Measurements from ENCODE around the gene RXYLT1.
A peak's percentile ranks its signal among the peaks of the same experiment; 100 is the strongest.
"Not testable (repeated sequence)": the region's sequence is repeated elsewhere in the genome, so short reads cannot be mapped to it uniquely, and the experiment has no call there.

Gene RXYLT1, protein sequence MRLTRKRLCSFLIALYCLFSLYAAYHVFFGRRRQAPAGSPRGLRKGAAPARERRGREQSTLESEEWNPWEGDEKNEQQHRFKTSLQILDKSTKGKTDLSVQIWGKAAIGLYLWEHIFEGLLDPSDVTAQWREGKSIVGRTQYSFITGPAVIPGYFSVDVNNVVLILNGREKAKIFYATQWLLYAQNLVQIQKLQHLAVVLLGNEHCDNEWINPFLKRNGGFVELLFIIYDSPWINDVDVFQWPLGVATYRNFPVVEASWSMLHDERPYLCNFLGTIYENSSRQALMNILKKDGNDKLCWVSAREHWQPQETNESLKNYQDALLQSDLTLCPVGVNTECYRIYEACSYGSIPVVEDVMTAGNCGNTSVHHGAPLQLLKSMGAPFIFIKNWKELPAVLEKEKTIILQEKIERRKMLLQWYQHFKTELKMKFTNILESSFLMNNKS

DNA sequence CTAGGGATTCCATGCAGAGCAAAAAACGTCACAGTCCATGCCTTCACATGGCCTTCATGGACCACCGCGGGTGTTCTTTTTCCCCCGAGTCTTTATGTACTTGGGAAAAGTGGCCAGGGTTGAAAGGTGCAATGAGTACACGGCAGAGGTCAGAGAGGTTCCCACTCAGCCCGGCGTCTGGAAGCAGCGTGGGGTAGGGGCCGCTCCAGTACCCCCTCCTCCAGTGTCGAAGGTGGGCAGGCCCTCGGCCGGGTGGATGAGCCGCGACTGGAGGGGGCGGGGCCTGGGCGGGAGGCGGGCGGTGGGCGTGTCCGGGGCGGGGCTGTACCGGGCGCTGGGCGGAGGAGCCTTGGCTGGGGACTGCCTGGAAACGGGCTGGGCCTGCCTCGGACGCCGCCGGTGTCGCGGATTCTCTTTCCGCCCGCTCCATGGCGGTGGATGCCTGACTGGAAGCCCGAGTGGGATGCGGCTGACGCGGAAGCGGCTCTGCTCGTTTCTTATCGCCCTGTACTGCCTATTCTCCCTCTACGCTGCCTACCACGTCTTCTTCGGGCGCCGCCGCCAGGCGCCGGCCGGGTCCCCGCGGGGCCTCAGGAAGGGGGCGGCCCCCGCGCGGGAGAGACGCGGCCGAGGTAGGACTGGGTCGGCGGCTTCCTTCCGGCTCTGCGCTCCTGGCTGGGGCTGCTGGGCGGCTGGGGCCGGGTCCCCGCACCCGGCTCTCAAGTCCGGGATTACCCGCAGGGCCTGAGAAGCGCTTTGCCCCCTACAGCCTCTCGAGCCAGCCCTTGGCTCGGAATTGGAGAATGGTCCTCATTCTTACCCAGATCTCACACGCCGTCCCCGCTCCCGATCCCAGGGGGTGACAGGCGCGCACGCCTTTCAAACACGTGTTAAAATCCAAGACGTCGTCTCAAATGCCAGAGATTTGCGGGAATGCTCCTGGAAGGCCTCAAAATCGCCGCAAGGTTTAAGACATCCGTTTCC, at the start of gene RXYLT1:
Gene RXYLT1 (plus strand): TSS at position 412 of the 984 bp plus-strand sequence. CDS start 52 bp downstream, at position 464.
- peak; percentile 77 for DNase-seq

DNA sequence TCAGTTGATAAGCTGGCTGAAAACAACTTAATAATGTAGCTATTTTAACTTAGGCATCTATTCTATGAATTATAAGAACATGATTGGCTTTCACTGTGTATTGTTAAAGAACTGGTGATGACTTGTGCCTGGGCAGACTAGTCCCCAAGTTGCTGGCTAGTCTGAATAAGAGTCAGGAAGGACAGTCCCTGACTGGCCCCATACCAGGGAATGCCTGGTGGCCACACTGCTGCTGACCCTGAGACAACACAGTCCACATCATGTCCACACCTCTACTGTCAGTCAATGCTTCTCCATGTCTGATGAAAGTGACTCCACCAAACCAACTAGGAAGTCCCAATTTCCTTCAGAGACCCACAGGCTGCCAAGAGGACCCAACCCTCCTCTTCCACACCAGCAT, 46.9 kb upstream of the RXYLT1 start:
- not testable (repeated sequence) for DNase-seq

DNA sequence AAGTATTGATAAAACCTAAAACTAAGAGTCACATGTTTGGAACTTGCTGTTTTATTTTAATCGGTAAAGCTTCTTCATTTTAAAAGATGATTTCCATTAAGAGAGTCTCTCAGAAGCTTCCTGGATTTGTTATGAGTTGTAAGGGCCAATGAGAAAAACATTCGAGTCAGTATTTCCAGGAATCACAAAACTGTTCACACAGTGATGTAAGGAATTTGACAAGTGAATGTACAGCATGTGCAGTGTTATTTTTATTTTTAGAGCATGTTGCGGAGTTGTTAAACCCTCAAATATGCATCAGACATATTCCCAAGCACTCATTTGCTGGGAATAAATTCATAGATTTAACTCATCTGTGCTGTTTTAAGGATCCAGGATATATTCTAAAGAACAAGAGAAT, 46.1 kb upstream of the RXYLT1 start:
- DNase-seq, result not testable (repeated sequence)

DNA sequence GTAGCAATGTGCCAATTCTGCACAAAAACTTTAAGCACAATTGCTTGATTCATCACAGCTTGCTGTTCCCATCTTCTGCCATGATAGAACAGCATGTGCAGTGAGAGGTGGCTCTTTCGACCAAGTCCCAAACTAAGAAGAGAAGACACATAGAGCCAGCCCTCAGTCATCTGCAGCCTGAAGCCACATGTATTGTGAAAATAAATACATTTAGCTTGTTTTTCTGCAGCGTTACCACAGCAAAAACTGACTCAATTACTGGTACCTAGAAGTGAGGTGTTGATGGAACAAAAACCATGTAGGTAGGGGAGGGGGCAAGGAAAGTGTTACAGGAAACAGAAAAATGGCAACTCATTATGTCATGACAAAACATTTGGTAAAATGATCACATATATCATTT, 39.2 kb upstream of the RXYLT1 start:
- DNase-seq, result not testable (repeated sequence)

DNA sequence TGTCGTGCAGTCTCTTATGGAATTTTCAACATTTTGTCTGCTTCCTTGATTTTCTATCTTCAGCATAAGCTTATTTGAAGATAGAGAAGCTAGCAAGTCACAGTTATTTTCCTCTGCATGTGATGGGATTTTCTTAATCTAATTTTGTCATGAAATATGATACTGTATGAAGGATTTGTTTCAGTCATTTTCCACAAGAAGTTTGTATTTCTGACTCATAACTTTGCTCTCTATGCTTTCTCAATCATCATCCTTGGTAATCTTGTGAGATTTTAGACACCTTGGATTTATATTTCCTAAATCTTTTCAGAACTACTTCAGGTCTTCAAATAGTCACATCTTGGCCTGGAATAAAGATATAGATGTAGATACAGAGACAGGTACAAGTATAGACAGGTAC, 38.3 kb upstream of the RXYLT1 start:
- not testable (repeated sequence) for DNase-seq

DNA sequence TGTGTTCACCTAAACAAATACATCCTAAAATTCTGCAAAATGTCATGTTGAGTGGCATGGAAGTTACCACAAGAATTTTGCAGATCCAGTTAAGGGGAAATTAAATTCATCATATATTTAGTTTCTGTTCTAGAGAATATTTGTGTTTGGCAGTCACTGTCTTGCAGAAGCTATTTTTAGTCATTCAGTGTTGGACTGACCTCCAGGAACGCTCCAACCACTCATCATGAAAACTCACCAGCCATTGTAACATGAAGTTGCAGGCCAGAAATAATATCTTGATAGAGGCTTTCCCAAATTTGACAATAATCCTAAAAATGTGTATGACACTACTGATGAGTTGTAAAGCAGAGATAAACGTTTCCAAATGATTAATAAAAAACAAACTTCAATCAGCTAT, 35.6 kb upstream of the RXYLT1 start:
- not testable (repeated sequence) for DNase-seq

DNA sequence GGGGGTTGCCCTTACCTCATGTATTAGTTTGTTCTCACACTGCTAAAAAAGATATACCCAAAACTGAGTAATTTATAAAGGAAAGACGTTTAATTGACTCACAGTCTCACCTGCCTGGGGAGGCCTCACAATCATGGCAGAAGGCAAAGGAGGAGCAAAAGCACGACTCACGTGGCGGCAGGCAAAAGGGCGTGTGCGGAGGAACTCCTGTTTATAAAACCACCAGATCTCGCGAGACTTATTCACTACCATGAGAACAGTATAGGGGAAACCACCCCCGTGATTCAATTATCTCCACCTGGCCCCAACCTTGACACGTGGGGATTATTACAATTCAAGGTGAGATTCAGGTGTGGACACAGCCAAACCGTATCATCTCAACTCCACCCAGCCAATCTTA, 33.2 kb upstream of the RXYLT1 start:
- DNase-seq, result not testable (repeated sequence)

DNA sequence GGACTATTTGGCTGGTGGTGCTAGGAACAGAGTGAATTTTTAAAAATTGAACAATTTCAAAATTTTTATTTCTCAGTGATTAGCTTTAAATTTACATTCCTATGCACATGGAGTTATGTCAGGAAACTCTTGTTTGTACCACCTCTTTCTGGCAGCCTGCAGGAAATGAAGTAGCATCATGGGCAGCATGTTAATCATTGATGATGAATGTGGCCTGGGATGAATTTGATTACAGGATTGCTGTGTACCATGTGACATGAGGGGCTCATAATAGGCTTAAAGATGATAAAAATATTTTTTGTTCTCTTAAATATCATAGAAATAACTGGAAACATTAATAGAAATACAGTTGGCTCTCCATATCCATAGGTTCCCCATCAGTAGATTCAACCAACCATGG, 32.6 kb upstream of the RXYLT1 start:
- DNase-seq, result not testable (repeated sequence)

DNA sequence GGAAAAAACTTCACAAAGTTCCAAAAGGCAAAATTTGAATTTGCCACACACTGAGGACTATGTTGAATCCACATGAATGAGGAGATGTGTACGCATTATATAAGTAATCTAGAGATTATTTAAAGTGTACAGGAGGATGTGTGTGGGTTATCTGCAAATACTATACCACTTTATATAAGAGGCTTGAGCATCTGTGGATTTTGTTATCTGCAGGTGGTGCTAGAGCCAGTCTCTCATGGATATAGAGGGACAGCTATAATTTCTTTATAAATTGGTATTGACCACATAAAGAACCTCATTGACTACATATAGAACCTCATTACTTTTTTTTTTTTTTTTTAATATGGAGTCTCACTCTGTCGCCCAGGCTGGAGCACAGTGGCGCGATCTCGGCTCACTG, 32.2 kb upstream of the RXYLT1 start:
- no peak for DNase-seq

DNA sequence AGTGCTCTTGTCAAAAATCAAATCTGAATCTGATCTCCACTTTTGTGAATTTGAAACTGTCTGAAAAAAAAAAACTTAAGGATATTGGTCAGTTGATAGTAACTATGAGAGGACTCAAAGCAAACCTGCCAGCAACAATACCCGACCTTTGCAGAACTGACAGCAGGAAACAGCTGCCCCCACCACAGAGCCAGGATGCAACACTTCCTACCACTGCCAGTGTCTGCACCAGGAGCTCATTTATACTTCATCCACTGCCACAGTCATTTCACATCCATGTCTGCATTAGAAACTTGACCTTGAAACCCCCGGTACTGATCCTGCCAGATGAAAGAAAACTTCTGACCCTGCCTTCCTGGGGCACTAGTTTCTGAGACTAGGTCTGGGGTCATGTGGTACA, 27.4 kb upstream of the RXYLT1 start:
- DNase-seq, result peak; percentile 50

DNA sequence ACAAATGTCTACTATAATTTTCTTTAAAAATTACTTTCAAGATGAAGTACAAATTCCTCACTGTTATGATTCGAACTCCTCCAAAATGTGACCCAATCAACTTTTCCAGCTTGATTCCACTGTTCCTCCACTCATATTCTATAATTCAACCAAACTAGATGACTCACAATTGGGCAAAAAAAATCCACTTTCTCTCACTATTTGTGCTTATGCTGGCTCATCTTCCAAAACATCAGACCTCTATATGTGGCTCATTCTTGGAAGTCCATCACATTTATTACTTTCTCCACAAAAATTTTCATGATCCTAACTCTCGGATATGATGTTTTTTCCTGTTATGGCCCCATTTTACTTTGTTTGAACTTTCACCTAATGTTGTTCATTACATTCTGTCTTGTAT, 26.9 kb upstream of the RXYLT1 start:
- DNase-seq, result no peak

DNA sequence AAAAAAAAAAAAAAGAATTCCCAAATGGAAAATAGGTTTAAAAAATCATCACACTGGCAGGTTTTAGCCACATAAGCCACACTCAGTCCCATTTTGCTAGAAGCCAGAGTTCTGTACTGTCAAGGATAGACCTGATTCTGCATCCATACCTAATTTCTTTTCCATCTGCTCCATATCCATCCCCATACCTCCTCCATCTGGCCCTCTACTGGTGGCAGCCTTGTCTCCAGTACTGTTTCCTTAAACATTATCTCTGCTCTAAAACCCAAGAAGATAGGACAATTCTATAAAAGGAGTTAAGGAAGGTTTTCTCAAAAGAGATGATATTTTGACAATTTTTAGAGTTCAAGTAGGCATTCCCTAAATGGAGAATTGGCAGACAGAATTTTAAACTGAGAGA, 26.0 kb upstream of the RXYLT1 start:
- DNase-seq, result no peak

DNA sequence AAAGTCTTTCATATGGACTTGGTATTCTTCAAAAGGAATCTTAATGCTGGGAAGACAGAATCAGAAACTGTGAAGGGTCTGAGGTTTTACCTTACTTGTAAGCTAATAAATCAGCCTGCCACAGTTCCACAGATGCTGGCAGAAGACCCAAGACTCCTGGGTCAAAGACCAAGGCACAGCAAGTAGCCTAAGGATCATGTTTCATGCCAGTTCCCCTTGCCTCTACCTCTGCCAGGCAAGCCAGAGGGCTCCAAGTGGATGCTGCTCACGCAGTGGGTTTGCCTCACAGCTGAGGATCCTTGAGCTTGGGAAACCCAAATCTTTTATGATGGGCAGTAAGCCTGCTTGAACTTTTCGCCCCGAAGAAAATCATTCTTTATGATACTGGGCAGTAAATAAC, 15.2 kb upstream of the RXYLT1 start:
- no peak for DNase-seq

DNA sequence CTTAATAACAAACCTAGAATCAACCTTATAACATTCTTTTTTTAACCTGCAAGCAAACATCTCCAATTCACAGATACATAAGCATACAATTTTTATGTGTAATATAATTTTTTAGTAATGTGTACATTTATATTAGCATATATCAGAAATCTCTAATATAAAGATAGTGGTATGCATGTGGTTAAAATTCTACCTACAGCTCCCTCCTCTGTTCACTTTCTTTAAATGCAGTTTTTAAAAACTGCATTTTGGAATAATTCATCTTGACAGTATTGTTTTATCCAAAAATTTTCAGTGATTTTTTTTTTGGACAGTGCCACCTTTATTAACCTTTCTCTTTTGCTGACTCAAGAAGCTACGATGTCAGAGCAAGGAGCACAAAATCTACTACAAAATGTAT, 13.2 kb upstream of the RXYLT1 start:
- no peak for DNase-seq

DNA sequence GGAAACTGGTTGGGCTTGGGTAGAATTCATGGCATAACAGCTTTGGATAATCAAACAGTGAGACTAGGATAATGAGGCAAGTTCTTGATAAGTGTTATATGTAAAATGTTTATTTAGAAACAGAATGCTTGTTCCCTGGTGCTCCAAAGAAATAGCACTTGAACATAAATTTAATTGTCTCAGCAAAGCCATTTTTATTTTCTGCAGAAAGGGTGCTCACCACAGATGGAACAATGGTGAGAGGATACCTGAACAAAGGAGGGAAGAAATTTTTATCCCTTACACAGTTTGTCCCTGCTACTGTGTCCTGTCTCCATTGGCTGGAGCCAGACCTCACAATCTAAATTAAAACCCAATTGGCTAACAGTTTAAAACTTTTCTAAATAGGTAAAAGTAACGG, 9.3 kb upstream of the RXYLT1 start:
- no peak for DNase-seq

DNA sequence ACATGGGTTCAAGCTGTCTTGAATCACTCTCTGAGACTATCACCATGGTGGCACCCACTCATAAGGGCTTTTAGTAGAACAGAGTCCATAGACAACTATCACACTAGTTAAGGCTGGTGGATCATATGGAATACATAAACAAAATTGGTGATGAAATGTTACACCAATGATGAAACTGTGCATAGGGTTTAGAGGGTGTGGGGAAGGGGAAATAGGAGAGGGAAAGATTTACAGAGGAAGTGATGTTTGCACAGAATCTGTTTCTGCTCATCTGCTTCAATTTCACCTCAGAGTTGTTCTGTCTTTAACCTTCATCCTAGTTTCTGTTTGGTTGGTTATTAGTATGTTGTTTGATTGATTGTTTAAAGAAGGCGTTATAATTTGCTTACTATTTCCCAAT, 2.4 kb upstream of the RXYLT1 start:
- no peak for DNase-seq

DNA sequence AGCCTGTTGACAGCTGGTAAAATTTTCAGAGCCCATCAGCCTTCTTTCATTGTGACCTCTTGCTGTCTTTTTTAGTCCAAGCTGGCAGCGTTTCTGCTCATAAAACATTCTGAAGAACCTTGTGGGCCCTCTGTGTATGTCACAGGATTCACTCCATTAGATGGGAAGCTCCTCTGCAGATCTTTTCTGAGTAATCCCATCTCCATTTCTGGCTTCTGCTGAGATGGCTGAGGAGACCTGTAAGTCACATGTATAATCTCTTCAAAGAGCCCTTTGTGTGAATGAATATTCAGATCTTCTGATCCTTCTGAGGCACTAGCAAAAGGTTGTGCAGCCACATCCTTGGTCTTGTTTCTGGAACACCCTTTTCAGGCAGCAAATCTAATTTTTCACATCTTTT, 2.8 kb downstream of the RXYLT1 start:
- DNase-seq, result no peak

DNA sequence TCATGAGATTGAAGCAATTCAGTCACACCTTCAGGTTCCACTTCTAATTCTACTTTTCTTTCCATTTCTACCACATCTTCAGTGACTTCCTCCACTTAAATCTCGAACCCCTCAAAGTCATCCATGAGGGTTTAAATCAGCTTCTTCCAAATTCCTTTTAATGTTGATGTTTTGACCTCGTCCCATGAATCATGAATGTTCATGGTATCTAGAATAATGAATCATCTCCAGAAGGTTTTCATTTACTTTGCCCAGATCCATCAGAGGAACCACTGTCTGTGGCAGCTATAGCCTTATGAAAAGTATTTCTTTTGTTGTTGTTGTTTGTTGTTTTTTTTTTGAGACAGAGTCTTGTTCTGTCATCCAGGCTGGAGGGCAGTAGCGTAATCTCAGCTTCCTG, 7.6 kb downstream of the RXYLT1 start:
- DNase-seq, result no peak

DNA sequence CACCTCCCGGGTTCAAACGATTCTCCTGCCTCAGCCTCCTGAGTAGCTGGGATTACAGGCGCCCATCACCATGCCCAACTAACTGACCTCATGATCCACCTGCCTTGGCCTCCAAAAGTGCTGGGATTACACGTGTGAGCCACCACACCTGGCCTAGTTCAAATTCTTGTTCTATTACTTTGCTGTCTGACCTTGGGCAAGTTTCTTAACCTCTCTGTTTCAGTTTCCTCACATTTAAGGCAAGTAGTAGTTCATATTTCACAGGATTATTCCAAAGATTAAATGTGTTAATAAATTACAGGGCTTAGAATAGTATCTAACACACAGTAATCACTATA, 10.9 kb downstream of the RXYLT1 start:
- DNase-seq, result no peak

DNA sequence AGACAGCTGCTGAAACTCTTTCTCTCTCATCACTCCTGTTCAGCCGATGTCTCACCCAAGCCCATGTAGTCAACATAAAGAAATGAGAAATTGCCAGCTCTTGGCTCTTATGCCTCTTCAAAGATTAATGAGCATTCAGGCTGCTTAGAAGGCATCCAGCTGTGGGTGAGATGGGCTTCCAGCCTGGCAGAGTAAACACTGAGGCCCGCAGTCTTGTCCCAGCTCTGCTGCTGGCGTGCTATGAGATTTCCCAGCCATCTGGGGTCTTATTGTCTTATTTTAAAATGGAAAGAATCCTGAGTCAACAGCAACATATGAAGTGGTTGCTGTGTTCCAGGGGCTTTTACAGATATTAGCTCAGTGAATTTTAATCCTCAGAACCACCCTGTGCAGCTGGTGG, 12.6 kb downstream of the RXYLT1 start:
- no peak for DNase-seq

DNA sequence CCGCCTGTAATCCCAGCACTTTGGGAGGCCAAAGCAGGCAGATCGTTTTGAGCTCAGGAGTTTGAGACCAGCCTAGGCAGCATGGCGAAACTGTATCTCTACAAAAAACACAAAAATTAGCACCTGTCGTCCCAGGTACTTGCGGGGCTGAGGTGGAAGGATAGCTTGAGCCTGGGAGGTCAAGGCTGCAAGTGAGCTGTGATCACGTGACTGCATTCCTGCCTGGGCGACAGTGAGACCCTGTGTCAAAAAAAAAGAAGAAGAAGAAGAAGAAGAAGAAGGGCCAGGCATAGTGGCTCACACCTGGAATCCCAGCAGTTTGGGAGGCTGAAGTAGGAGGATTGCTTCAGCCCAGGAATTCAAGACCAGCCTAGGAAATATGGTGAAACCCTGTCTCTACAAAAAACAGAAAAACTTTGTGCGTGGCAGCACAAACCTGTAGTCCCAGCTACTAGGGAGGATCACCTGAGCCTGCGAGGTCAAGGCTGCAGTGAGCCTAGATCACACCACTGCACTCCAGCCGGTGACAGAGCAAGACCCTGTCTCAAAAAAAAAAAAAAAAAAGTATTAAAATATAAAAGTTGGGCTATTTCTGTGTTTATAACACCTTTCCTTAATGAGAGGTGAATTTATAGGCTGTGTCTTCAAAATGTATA, 15.5 kb downstream of the RXYLT1 start:
- no peak for DNase-seq

DNA sequence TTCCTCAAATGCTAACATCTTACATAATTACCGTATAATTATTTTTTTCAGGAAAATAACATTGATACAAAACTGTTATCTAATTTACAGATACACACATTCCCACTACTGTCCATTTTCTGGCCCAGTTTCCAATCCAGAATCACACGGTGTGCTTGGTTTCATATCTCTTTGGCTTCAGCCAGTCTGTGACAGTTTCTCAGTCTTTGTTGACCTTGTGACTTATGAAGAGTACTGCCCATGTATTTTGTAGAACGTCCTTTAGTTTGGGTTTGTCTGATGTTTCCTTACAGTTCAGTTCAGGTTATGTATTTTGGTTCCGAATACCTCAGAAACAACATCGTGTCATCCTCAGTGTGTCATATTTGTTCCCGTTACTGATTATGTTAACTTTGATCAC, 16.2 kb downstream of the RXYLT1 start:
- no peak for DNase-seq

DNA sequence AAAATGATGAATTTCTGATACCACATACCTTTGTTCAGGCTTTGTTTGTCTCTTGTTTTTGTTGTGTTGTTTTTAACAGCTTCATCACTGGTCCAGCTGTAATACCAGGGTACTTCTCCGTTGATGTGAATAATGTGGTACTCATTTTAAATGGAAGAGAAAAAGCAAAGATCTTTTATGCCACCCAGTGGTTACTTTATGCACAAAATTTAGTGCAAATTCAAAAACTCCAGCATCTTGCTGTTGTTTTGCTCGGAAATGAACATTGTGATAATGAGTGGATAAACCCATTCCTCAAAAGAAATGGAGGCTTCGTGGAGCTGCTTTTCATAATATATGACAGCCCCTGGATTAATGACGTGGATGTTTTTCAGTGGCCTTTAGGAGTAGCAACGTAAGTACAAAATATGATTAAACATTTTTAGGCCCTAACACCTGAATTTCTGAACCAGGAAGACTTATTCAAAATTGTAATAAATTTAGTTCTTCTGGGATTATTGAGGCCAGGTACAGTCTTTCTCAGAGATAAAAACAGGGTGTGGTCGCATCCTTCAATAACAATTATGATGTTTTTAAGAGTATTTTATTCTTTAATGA, 22.4 kb downstream of the RXYLT1 start:
- no peak for DNase-seq
